ENCODE data around the gene UNC79.

DNA sequence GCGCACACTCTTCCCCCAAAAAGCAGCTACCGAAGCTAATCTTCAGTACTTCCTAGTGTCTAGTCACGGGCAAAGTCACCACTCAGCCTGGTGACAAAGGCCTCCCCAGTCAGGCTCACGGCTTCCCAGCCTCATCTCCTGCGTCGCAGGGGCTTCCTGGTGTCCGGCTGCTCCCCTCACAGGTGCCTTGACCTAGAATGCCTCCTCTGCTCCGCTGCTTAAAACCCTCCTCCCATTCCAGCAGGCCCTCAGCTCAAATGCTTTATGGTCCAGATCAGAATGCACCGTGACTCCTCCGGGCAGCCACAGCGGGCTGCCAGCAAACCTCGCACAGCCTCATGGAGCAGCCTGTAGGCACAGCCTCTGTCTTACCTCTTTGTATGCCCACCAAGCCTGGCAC, 304.5 kb downstream of the UNC79 start:
- TF ChIP-seq ZNF391 (tag by site-specific recombination; IDR thresholded peaks at IDR 0.05; ENCODE audit: borderline replicate concordance, low read depth) (no peak), ZNF239 (tag by site-specific recombination; IDR thresholded peaks at IDR 0.05) (no peak), KLF10 (tag by site-specific recombination; IDR thresholded peaks at IDR 0.05) (no peak), ZNF169 (tag by site-specific recombination; IDR thresholded peaks at IDR 0.05) (no peak), ZNF510 (tag by site-specific recombination; IDR thresholded peaks at IDR 0.05; ENCODE audit: insufficient replicate concordance) (no peak), ZBTB1 (tag by site-specific recombination; IDR thresholded peaks at IDR 0.05) (no peak), ZNF791 (tag by site-specific recombination; IDR thresholded peaks at IDR 0.05) (no peak)
- TF ChIP-seq, protein P1, sequence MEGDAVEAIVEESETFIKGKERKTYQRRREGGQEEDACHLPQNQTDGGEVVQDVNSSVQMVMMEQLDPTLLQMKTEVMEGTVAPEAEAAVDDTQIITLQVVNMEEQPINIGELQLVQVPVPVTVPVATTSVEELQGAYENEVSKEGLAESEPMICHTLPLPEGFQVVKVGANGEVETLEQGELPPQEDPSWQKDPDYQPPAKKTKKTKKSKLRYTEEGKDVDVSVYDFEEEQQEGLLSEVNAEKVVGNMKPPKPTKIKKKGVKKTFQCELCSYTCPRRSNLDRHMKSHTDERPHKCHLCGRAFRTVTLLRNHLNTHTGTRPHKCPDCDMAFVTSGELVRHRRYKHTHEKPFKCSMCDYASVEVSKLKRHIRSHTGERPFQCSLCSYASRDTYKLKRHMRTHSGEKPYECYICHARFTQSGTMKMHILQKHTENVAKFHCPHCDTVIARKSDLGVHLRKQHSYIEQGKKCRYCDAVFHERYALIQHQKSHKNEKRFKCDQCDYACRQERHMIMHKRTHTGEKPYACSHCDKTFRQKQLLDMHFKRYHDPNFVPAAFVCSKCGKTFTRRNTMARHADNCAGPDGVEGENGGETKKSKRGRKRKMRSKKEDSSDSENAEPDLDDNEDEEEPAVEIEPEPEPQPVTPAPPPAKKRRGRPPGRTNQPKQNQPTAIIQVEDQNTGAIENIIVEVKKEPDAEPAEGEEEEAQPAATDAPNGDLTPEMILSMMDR (tag by site-specific recombination; IDR thresholded peaks at IDR 0.05) = no peak
- TF ChIP-seq, protein P2, sequence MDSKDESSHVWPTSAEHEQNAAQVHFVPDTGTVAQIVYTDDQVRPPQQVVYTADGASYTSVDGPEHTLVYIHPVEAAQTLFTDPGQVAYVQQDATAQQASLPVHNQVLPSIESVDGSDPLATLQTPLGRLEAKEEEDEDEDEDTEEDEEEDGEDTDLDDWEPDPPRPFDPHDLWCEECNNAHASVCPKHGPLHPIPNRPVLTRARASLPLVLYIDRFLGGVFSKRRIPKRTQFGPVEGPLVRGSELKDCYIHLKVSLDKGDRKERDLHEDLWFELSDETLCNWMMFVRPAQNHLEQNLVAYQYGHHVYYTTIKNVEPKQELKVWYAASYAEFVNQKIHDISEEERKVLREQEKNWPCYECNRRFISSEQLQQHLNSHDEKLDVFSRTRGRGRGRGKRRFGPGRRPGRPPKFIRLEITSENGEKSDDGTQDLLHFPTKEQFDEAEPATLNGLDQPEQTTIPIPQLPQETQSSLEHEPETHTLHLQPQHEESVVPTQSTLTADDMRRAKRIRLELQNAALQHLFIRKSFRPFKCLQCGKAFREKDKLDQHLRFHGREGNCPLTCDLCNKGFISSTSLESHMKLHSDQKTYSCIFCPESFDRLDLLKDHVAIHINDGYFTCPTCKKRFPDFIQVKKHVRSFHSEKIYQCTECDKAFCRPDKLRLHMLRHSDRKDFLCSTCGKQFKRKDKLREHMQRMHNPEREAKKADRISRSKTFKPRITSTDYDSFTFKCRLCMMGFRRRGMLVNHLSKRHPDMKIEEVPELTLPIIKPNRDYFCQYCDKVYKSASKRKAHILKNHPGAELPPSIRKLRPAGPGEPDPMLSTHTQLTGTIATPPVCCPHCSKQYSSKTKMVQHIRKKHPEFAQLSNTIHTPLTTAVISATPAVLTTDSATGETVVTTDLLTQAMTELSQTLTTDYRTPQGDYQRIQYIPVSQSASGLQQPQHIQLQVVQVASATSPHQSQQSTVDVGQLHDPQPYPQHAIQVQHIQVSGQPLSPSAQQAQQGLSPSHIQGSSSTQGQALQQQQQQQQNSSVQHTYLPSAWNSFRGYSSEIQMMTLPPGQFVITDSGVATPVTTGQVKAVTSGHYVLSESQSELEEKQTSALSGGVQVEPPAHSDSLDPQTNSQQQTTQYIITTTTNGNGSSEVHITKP (tag by site-specific recombination; IDR thresholded peaks at IDR 0.05) = no peak
- TF ChIP-seq, protein P3, sequence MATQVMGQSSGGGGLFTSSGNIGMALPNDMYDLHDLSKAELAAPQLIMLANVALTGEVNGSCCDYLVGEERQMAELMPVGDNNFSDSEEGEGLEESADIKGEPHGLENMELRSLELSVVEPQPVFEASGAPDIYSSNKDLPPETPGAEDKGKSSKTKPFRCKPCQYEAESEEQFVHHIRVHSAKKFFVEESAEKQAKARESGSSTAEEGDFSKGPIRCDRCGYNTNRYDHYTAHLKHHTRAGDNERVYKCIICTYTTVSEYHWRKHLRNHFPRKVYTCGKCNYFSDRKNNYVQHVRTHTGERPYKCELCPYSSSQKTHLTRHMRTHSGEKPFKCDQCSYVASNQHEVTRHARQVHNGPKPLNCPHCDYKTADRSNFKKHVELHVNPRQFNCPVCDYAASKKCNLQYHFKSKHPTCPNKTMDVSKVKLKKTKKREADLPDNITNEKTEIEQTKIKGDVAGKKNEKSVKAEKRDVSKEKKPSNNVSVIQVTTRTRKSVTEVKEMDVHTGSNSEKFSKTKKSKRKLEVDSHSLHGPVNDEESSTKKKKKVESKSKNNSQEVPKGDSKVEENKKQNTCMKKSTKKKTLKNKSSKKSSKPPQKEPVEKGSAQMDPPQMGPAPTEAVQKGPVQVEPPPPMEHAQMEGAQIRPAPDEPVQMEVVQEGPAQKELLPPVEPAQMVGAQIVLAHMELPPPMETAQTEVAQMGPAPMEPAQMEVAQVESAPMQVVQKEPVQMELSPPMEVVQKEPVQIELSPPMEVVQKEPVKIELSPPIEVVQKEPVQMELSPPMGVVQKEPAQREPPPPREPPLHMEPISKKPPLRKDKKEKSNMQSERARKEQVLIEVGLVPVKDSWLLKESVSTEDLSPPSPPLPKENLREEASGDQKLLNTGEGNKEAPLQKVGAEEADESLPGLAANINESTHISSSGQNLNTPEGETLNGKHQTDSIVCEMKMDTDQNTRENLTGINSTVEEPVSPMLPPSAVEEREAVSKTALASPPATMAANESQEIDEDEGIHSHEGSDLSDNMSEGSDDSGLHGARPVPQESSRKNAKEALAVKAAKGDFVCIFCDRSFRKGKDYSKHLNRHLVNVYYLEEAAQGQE (tag by site-specific recombination; IDR thresholded peaks at IDR 0.05) = no peak
- TF ChIP-seq, protein P4, sequence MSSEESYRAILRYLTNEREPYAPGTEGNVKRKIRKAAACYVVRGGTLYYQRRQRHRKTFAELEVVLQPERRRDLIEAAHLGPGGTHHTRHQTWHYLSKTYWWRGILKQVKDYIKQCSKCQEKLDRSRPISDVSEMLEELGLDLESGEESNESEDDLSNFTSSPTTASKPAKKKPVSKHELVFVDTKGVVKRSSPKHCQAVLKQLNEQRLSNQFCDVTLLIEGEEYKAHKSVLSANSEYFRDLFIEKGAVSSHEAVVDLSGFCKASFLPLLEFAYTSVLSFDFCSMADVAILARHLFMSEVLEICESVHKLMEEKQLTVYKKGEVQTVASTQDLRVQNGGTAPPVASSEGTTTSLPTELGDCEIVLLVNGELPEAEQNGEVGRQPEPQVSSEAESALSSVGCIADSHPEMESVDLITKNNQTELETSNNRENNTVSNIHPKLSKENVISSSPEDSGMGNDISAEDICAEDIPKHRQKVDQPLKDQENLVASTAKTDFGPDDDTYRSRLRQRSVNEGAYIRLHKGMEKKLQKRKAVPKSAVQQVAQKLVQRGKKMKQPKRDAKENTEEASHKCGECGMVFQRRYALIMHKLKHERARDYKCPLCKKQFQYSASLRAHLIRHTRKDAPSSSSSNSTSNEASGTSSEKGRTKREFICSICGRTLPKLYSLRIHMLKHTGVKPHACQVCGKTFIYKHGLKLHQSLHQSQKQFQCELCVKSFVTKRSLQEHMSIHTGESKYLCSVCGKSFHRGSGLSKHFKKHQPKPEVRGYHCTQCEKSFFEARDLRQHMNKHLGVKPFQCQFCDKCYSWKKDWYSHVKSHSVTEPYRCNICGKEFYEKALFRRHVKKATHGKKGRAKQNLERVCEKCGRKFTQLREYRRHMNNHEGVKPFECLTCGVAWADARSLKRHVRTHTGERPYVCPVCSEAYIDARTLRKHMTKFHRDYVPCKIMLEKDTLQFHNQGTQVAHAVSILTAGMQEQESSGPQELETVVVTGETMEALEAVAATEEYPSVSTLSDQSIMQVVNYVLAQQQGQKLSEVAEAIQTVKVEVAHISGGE (tag by site-specific recombination; conservative IDR thresholded peaks at IDR 0.05; ENCODE audit: low read depth) = no peak
- TF ChIP-seq, protein P5, sequence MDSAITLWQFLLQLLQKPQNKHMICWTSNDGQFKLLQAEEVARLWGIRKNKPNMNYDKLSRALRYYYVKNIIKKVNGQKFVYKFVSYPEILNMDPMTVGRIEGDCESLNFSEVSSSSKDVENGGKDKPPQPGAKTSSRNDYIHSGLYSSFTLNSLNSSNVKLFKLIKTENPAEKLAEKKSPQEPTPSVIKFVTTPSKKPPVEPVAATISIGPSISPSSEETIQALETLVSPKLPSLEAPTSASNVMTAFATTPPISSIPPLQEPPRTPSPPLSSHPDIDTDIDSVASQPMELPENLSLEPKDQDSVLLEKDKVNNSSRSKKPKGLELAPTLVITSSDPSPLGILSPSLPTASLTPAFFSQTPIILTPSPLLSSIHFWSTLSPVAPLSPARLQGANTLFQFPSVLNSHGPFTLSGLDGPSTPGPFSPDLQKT (IDR thresholded peaks at IDR 0.05; ENCODE audit: borderline replicate concordance, low read depth, low read length) = no peak
- TF ChIP-seq, protein P6, sequence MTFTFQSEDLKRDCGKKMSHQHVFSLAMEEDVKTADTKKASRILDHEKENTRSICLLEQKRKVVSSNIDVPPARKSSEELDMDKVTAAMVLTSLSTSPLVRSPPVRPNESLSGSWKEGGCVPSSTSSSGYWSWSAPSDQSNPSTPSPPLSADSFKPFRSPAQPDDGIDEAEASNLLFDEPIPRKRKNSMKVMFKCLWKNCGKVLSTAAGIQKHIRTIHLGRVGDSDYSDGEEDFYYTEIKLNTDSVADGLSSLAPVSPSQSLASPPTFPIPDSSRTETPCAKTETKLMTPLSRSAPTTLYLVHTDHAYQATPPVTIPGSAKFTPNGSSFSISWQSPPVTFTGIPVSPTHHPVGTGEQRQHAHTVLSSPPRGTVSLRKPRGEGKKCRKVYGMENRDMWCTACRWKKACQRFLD (tag by site-specific recombination; IDR thresholded peaks at IDR 0.05) = no peak

All from HEK293 (cell line).